Fibroblast of pulmonary artery (primary cell): ENCODE data around the gene TSPAN14.
"Not testable (repeated sequence)": the region's sequence is repeated elsewhere in the genome, so short reads cannot be mapped to it uniquely, and the experiment has no call there.

ENCODE experiments used
- DNase-seq: peaks from one replicate; pipeline ENCODE4 v3.0.0-alpha.2; 2010; ENCODE audit warnings: low read depth
- H3K4me3 ChIP-seq: replicated peaks from 2 replicates; pipeline ENCODE4 v1.5.1; 2011; ENCODE audit warnings: low read depth, mild to moderate bottlenecking, control low read depth, low read length, moderate library complexity
- CTCF ChIP-seq: IDR thresholded peaks from 2 replicates; pipeline ENCODE4 v1.5.1; 2011; ENCODE audit warnings: mild to moderate bottlenecking, control low read depth, low read length, inconsistent platforms; ENCODE audit errors: missing control alignments

The TSPAN14 gene

DNA sequence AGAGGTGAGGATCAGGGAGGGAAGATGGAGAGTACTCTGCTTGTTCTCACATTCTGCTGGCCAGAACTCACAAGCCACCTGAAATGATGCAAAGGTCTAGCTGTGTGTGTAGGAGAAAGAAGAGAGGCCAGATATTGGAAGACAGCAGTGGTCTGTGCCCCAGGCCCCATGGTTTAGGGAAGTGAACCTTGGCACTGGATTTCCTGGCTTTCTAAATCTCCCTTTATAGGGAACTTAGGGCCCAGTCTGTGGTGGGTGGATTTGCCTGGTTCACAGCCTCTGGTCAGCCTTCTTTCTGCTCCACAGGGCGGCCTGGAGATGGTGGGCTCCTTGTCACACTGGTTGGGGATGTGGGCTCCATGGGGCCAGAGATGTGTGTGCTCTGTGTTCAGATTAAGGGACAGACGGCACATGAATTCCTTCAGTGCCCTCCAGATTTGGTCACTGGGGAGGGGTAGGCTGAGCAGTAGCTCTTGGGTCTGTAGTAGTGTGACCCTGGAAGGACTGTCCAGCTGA, 74.1 kb downstream of the TSPAN14 start:
- no peak for TF ChIP-seq CTCF
- no peak for DNase-seq
- H3K4me3 ChIP-seq, result no peak overlapping the region

- TF ChIP-seq CTCF, result no peak
- DNase-seq, result no peak
- no peak overlapping the region for H3K4me3 ChIP-seq
These were observed 74.8 kb downstream of the TSPAN14 start for GRCh38 chr10:80528901-80529300.

- TF ChIP-seq CTCF, result no peak
- DNase-seq, result no peak
- no peak overlapping the region for H3K4me3 ChIP-seq
These were observed 75.5 kb downstream of the TSPAN14 start for GRCh38 chr10:80529604-80530003.

DNA sequence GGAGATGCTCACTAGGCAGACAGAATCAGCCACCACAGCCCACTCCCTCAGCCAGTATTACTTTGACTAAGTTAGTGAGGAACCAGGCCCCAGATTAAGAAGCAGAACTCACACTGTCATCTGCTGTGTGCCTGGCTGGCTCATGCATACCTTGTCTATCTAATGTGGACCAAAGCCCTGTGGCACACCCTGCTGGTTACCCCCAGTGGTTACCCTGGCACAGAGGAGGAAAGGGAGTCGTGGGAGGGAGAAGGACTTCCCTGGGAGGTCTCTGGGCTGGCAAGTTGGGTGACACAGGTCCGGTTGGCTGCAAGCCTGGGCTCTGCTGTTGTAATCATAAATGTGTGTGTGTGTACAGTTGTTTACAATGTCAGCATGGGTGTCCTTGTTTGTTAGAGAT, 76.1 kb downstream of the TSPAN14 start:
- peak; percentile 39 for TF ChIP-seq CTCF
- H3K4me3 ChIP-seq, result no peak overlapping the region
- peak; percentile 55 for DNase-seq

- TF ChIP-seq CTCF, result no peak
- no peak for DNase-seq
These were observed 76.7 kb downstream of the TSPAN14 start for GRCh38 chr10:80530816-80531215.

DNA sequence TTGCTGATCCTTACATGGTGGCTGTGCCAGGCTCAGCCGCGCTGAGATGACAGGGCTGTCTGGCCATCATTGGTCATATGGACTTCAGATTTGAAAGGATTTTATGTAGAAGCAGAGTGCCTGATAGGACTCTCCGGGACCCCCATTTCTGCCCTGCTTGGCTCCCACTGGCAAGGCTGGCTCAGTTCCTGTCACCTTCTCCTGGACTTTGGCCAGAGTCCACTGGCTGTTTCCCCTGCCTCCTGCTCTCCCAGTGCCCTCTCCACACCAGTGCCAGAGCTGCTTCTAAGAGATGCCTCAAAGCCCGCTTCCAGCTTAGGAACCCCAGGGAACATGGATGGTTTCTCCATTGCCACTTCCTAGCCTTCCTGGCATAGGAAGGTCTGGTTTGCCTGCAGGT, 78.5 kb downstream of the TSPAN14 start:
- no peak overlapping the region for H3K4me3 ChIP-seq
- no peak for DNase-seq
- no peak for TF ChIP-seq CTCF

More at GRCh38 chr10:80530816-80531215, 76.7 kb downstream of the TSPAN14 start:
- no peak overlapping the region for H3K4me3 ChIP-seq

- H3K4me3 ChIP-seq, DNase-seq: not testable (repeated sequence)
These were observed 79.9 kb downstream of the TSPAN14 start for GRCh38 chr10:80534059-80534458.

DNA sequence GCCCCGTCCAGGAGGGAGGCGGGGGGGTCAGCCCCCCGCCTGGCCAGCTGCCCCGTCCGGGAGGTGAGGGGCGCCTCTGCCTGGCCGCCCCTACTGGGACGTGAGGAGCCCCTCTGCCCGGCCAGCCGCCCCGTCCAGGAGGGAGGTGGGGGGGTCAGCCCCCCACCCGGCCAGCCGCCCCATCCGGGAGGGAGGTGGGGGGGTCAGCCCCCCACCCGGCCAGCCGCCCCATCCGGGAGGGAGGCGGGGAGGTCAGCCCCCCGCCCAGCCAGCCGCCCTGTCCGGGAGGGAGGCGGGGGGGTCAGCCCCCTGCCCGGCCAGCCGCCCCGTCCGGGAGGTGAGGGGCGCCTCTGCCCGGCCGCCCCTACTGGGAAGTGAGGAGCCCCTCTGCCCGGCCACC, 80.5 kb downstream of the TSPAN14 start:
- not testable (repeated sequence) for DNase-seq, H3K4me3 ChIP-seq
